Activated CD8-positive, alpha-beta memory T cell treated with anti-CD3 and anti-CD28 coated beads for 24 hours (primary cell): Measurements from ENCODE around the gene HOXB7.

ENCODE experiments used
- DNase-seq: peaks from one replicate; pipeline ENCODE4 v3.0.0-alpha.2; 2020

Gene HOXB7

DNA sequence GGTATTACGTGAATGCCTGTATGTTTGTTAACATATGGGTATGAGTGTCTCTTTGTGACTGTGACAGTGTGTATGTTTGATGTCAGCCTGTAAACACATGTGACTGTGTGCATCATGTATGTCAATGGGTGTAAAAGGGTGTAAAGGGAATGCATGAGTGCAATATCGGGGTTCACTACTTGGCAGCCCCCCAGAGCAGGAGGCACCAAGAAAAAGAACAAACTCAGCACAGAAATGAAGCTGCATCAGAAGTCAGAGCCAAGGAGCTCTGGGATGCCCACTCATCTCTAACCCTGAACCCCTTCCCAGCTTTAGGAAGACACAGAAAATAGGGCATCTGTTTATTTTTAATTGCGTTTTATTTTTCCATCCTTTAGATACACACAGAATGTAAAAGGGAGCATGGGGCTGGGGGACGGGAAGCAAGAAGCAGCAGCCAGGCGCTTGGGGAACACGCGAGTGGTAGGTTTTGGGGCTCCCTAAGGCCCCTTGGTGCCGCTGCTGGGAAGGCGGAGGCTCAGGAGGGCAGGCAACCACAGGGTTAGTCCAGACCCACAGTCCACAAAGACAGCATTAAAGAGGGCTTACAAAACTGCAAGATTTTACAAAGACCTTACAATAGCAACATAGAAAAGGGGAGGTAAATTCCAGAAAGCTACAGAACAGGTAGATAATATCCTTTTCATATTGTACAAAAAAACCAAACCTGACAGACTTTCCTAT is 3.8 kb downstream of the HOXB7 start:
- no peak for DNase-seq

GRCh38 chr17:48605991-48606891 is 4.6 kb downstream of the HOXB7 start:
- DNase-seq: no peak

GRCh38 chr17:48605409-48605919 is 5.4 kb downstream of the HOXB7 start:
- DNase-seq: no peak

GRCh38 chr17:48604770-48605329 is 6.0 kb downstream of the HOXB7 start, which contains the start of gene HOXB6:
Gene HOXB6, minus strand, starts transcription at chr17:48604986. Its CDS starts 6,836 bp downstream, at chr17:48598150.
- DNase-seq: no peak

- DNase-seq: no peak
Measured at GRCh38 chr17:48603959-48604769, 6.7 kb downstream of the HOXB7 start.

- no peak for DNase-seq
Measured at GRCh38 chr17:48601539-48602425, 9.0 kb downstream of the HOXB7 start.

- no peak for DNase-seq
Measured at GRCh38 chr17:48601207-48601538, 9.6 kb downstream of the HOXB7 start.

DNA sequence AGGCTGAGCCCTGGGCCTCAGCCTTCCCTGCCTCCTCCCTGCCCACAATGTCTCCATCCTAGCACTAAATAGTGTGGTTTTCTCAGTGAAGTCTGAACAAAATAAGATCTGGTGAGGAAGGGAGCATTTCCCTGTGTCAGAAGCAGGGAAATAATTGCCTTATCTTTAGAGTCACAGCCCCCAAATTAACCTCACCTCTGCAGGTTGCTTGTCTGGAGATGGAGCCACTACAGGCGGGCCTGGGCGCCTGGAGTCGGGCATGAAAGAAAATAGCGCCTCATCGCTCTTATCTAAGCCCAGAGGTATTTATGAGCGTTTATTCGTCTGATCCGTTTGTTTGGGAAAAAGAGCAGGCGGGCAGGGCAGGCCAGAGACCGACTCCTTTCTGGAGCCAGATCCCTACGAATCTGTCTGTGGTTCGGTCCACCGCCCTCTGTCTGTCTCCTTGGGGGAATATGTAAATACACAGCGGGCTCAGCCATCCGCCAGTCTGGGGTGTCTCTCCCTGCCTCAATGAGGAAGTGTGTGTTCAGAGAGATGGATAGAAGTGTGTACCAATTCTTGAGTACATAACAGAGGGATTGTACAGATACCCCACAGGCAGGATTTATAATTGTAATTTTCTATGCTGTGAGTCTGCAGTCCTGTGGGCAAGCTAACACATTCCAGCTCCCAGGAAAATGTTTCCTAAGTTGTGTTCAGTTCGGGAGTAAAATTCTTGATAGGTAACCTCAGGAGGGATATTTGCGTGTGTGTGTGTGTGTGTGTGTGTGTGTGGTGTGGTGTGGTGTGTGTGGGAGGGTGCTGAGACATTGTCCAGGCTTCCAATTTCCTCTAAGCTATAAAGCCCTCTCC is 10.3 kb downstream of the HOXB7 start:
- DNase-seq: no peak

DNA sequence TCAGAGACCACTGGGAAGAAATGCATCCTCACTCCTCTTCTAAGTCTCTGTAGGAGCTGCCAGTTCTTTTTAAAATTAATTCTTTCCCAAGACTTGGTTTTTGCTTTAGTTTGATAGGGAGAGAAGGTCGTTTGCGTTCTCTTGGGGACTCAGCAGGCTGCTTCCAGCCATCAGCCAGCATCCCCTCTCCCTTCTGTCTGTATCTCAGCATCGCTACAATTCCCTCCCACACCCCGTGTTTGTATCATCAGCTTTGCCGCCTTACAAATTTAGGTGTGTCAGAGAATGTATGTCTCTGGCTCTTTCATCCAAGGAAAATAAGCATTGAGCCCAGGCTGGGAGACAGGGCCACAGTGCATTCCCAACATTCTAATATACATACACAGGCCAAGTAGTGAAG is 11.5 kb downstream of the HOXB7 start:
- DNase-seq: no peak

DNA sequence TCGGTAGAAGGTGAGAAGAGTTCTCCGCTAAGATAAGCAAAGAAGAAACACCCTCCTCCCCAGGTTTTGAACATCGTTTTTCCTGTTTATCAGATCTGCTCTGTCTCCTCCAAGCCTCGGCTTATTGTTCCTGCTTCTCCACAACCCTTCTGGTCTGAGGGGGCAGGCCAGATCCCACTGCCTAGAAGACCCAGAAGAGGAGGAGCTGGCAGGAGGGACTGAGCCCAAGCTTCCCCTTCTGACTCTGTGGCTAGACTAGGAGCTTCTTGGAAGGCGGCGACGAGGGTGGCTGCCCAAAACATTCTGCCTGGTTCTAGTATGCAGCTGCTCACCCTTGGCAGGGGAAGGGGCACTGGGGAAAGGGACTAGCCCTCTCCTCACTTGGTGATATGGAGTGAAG is 12.1 kb downstream of the HOXB7 start:
- DNase-seq: no peak

- DNase-seq: peak; percentile 77
Measured at GRCh38 chr17:48597778-48598631, 12.8 kb downstream of the HOXB7 start.

- DNase-seq: no peak
Measured at GRCh38 chr17:48597528-48597777, 13.4 kb downstream of the HOXB7 start.

- no peak for DNase-seq
Measured at GRCh38 chr17:48596735-48597527, 13.9 kb downstream of the HOXB7 start.

DNA sequence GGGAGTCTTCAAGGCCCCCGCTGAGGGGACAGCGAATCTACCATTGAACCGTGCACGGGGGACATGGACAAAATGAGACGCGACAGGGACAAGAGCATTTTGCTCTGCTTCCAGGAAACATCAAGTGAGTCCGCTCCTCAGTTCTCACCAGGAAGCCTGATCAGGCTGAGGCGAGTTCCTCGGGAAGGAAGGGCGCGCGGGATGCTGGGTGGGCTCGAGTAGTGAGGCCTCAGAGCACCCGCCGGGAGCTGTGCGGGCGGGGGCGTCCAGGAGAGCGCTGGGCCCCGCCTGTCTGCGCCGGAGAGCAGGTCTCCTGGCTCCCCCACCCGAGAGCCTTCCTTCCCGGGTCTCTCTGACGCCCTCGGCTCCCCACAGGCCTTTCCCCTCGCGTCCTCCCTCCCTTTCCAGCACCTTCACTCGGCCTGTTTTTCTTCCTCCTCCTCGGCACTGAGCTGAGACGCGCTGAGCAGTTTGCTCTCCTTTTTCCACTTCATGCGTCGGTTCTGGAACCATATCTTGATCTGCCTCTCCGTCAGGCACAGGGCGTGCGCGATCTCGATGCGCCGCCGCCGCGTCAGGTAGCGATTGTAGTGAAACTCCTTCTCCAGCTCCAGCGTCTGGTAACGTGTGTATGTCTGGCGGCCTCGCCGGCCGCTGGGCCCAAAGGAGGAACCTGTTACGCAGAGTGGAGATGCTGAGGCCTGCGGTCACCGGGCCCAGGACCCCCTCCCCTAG is 14.7 kb downstream of the HOXB7 start:
- DNase-seq: peak; percentile 79

- DNase-seq: peak; percentile 54
Measured at GRCh38 chr17:48595278-48595999, 15.4 kb downstream of the HOXB7 start.

GRCh38 chr17:48594538-48595277 is 16.1 kb downstream of the HOXB7 start:
- DNase-seq: peak; percentile 56
